ENCODE measurements around the gene DMRTA2.

DNA sequence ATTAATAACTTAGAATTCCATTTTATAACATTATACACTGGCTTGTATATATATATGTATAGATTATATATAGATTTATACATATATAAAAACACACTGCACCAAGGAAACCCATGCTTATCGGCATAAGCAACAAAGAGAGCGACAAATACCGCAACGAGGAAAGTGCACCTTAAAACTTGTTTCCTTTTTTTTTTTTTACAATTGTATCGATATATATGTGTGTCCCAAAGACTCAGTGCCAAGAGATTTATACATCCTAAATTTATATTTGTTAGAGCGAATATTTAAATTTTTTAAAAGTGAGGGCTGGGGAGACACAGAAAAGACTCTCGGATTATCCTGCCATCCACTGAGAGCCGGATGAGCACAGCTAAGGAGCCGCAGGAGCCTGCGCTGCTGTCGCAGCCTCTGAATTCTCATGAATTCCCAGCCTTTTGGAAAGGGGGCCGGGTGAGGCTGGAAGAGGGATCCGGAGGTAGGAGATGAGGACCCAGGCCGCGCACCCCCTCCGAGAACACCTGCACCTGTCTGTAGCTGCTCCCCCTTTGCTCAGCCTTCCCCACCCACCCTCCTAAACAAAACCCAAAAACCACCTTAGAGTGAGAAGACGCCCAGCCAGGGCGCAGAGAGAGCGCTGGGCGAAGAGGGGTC lies 5.2 kb downstream of the DMRTA2 start:
- no peak for TF ChIP-seq YY1 (IDR thresholded peaks at IDR 0.05; ENCODE audit: insufficient read depth, insufficient read length)
- TF ChIP-seq ZNF274 (IDR thresholded peaks at IDR 0.05; ENCODE audit: low read depth, low read length), result no peak
